OCI-LY3 (cell line): ENCODE measurements around the gene MAD1L1.

ENCODE experiments used
- CTCF ChIP-seq: fragments of 200-600, 300-600 bp; sonication (generic); IDR thresholded peaks from 2 replicates; pipeline ENCODE4 v1.5.1; 2014; ENCODE audit warnings: antibody characterized with exemption, low read length, low read depth
- EZH2phosphoT487 ChIP-seq: fragments of 200-600 bp; shearing (Covaris generic); IDR thresholded peaks from 2 replicates; pipeline ENCODE4 v1.6.1; 2018; ENCODE audit warnings: antibody characterized with exemption, mixed run types, low read depth

- TF ChIP-seq CTCF (no peak), EZH2phosphoT487 (no peak)
Observed at GRCh38 chr7:2000746-2001321, 231.9 kb downstream of the MAD1L1 start.
